MM.1S (cell line): ENCODE results near the gene ERICH4.
"Not testable (repeated sequence)": the region's sequence is repeated elsewhere in the genome, so short reads cannot be mapped to it uniquely, and the experiment has no call there.

Experiments used
- DNase-seq: peaks from one replicate; pipeline ENCODE4 v3.0.0-alpha.2; 2015
- H2AFZ ChIP-seq: fragments of 300-600 bp; sonication (generic); 2 replicates; pipeline ENCODE4 v1.6.0; 2016; ENCODE audit warnings: antibody characterized with exemption, low read length
- H3F3A ChIP-seq: fragments of 300-600 bp; sonication (generic); 2 replicates; pipeline ENCODE4 v1.6.1; 2016; ENCODE audit warnings: mild to moderate bottlenecking, antibody characterized with exemption, low read length, moderate library complexity, mixed read lengths; ENCODE audit not compliant: insufficient read depth
- H3K27ac ChIP-seq: fragments of 300-600 bp; sonication (generic); 2 replicates; pipeline ENCODE4 v1.5.1; 2016; ENCODE audit warnings: mild to moderate bottlenecking, low read length
- H3K27me3 ChIP-seq: fragments of 300-600 bp; sonication (generic); replicated peaks from 2 replicates; pipeline ENCODE4 v1.6.0; 2016; ENCODE audit warnings: low read length; ENCODE audit not compliant: insufficient read depth
- H3K36me3 ChIP-seq: fragments of 300-600 bp; sonication (generic); replicated peaks from 2 replicates; pipeline ENCODE4 v1.6.1; 2016; ENCODE audit warnings: mild to moderate bottlenecking, low read length, mixed read lengths; ENCODE audit not compliant: insufficient read depth
- H3K4me1 ChIP-seq: fragments of 300-600 bp; sonication (generic); 2 replicates; pipeline ENCODE4 v1.6.1; 2016; ENCODE audit warnings: low read length, mixed read lengths
- H3K4me2 ChIP-seq: fragments of 300-600 bp; sonication (generic); 2 replicates; pipeline ENCODE4 v1.6.0; 2016; ENCODE audit warnings: low read depth, low read length
- H3K4me3 ChIP-seq: fragments of 300-600 bp; sonication (generic); 2 replicates; pipeline ENCODE4 v1.5.1; 2016; ENCODE audit warnings: low read length, mixed read lengths
- H3K79me2 ChIP-seq: fragments of 300-600 bp; sonication (generic); 2 replicates; pipeline ENCODE4 v1.6.1; 2016; ENCODE audit warnings: mixed run types, low read length, mixed read lengths
- H3K9ac ChIP-seq: fragments of 300-600 bp; sonication (generic); 2 replicates; pipeline ENCODE4 v1.6.1; 2016; ENCODE audit warnings: low read length, mixed read lengths
- H3K9me2 ChIP-seq: fragments of 300-600 bp; sonication (generic); replicated peaks from 2 replicates; pipeline ENCODE4 v1.6.1; 2016; ENCODE audit warnings: mild to moderate bottlenecking, low read length, mixed read lengths; ENCODE audit not compliant: insufficient read depth
- H3K9me3 ChIP-seq: fragments of 300-600 bp; sonication (generic); replicated peaks from 2 replicates; pipeline ENCODE4 v1.6.1; 2016; ENCODE audit warnings: mild to moderate bottlenecking, low read length, mixed read lengths; ENCODE audit not compliant: insufficient read depth
- H4K20me1 ChIP-seq: fragments of 300-600 bp; sonication (generic); 2 replicates; pipeline ENCODE4 v1.6.1; 2016; ENCODE audit warnings: mild to moderate bottlenecking, low read length, moderate library complexity, mixed read lengths; ENCODE audit not compliant: insufficient read depth
- CTCF ChIP-seq: fragments of 300-600 bp; sonication (generic); IDR thresholded peaks from 2 replicates; pipeline ENCODE4 v1.5.1; 2016; ENCODE audit warnings: antibody characterized with exemption, low read length, mixed read lengths
- EZH2 ChIP-seq: fragments of 300-600 bp; sonication (generic); optimal IDR thresholded peaks from 2 replicates; pipeline ENCODE3; 2017; ENCODE audit warnings: low read depth, mild to moderate bottlenecking, antibody characterized with exemption, low read length, mixed read lengths
- EZH2phosphoT487 ChIP-seq: fragments of 300-600 bp; sonication (generic); IDR thresholded peaks from 2 replicates; pipeline ENCODE4 v1.6.1; 2018; ENCODE audit warnings: antibody characterized with exemption, low read length

ERICH4 gene

DNA sequence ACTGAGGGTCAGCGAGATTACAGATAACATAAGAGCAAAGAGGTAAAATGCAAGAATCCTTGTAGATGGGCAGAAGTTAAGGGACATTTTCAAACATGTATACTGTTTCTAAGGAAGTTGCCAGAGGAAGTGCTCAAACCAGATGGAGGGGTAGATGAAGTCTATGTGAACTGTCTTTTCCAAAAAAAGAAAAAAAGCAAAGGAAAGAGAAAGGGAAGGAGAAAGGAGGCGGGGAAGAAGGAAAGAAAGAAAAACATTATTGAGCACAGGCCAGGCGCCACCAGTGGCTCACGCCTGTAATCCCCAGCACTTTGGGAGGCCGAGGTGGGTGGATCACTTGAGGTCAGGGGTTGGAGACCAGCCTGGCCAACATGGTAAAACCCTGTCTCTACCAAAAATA, 8.5 kb upstream of the ERICH4 start:
- Histone ChIP-seq H4K20me1 (no peaks in the 10 kb centered on the region), H3K36me3 (no peaks in the 10 kb centered on the region), H3K27me3 (no peaks in the 10 kb centered on the region), H3K4me3 (no peak overlapping the region), H3K9me2 (no peaks in the 10 kb centered on the region), H3K9me3 (no peaks in the 10 kb centered on the region), H2AFZ (no peak overlapping the region), H3F3A (no peaks in the 10 kb centered on the region), H3K4me2 (no peak overlapping the region), H3K4me1 (0 out of 2 replicates have a peak, but pooled peaks cover 4% of the 10 kb centered on the region), H3K79me2 (peaks cover 17% of the 10 kb centered on the region), H3K27ac (no peak overlapping the region), H3K9ac (no peak overlapping the region)
- no peak for DNase-seq
- TF ChIP-seq EZH2 (no peak), EZH2phosphoT487 (no peak), CTCF (no peak)

GRCh38 chr19:41435376-41435775, 7.6 kb upstream of the ERICH4 start:
- H3K9me2 ChIP-seq, H3K4me1 ChIP-seq, H2AFZ ChIP-seq, H3K9ac ChIP-seq, H4K20me1 ChIP-seq, H3K9me3 ChIP-seq, H3K4me2 ChIP-seq, H3K36me3 ChIP-seq, H3F3A ChIP-seq, H3K27ac ChIP-seq, DNase-seq, H3K27me3 ChIP-seq, H3K4me3 ChIP-seq: not testable (repeated sequence)
- peaks cover 19% of the 10 kb centered on the region for H3K79me2 ChIP-seq

GRCh38 chr19:41435936-41436673, 6.9 kb upstream of the ERICH4 start:
- no peak overlapping the region for H2AFZ ChIP-seq
- H3K9ac ChIP-seq = no peak overlapping the region
- H4K20me1 ChIP-seq = no peaks in the 10 kb centered on the region
- 0 out of 2 replicates have a peak, but pooled peaks cover 4% of the 10 kb centered on the region for H3K4me1 ChIP-seq
- 0 out of 2 replicates have a peak, but pooled peaks cover 5% of the 10 kb centered on the region for H3F3A ChIP-seq
- no peaks in the 10 kb centered on the region for H3K36me3 ChIP-seq
- H3K27me3 ChIP-seq = no peaks in the 10 kb centered on the region
- H3K27ac ChIP-seq = no peak overlapping the region
- no peaks in the 10 kb centered on the region for H3K9me3 ChIP-seq
- DNase-seq = no peak
- TF ChIP-seq EZH2phosphoT487 = no peak
- TF ChIP-seq EZH2 = no peak
- no peak for TF ChIP-seq CTCF
- H3K4me2 ChIP-seq = no peak overlapping the region
- peaks cover 19% of the 10 kb centered on the region for H3K79me2 ChIP-seq
- H3K9me2 ChIP-seq = no peaks in the 10 kb centered on the region
- no peak overlapping the region for H3K4me3 ChIP-seq

DNA sequence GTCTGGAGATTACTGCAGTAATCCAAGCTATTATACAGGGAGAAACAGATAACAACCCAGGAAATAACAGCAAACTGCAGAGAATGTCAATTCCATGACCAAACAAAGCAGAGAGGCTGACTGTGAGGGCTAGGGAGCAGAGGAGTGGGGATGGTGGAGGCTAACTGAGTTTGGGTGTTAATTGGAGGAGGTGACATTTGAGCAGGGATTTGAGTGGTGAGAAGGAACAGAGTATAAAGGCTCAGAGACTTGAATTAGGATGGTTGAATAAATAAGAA, 6.3 kb upstream of the ERICH4 start:
- no peak for DNase-seq
- H3F3A ChIP-seq = 0 out of 2 replicates have a peak, but pooled peaks cover 5% of the 10 kb centered on the region

More for the DNA sequence above, 6.3 kb upstream of the ERICH4 start:
- H3K9me3 ChIP-seq = no peaks in the 10 kb centered on the region
- no peak overlapping the region for H3K4me2 ChIP-seq
- no peaks in the 10 kb centered on the region for H4K20me1 ChIP-seq
- no peak overlapping the region for H2AFZ ChIP-seq
- 0 out of 2 replicates have a peak, but pooled peaks cover 4% of the 10 kb centered on the region for H3K4me1 ChIP-seq
- TF ChIP-seq CTCF = no peak
- H3K27me3 ChIP-seq = no peaks in the 10 kb centered on the region
- H3K27ac ChIP-seq = no peak overlapping the region
- H3K9me2 ChIP-seq = no peaks in the 10 kb centered on the region
- H3K9ac ChIP-seq = no peak overlapping the region
- H3K4me3 ChIP-seq = no peak overlapping the region
- peaks cover 19% of the 10 kb centered on the region for H3K79me2 ChIP-seq
- H3K36me3 ChIP-seq = no peaks in the 10 kb centered on the region
